Pulmonary artery endothelial cell (primary cell): ENCODE measurements around the gene OTUB2. TPM values are rescaled to one million over a fixed set of nuclear protein-coding genes. Genes with fewer than 3 reads are reported as not detected.

ENCODE experiments used
- DNase-seq: peaks from one replicate; pipeline ENCODE4 v3.0.0-alpha.2; 2011; ENCODE audit warnings: low read depth, low spot score
- total RNA-seq: library from RNA; depleted of rRNA; stranded (reverse); fragments of >200 nt; gene quantifications from 2 replicates; pipeline ENCODE4 v1.2.3, GENCODE V29; 2014

OTUB2 gene
- total RNA-seq, 1 donor from 2014 or later = 0.53 TPM

DNA sequence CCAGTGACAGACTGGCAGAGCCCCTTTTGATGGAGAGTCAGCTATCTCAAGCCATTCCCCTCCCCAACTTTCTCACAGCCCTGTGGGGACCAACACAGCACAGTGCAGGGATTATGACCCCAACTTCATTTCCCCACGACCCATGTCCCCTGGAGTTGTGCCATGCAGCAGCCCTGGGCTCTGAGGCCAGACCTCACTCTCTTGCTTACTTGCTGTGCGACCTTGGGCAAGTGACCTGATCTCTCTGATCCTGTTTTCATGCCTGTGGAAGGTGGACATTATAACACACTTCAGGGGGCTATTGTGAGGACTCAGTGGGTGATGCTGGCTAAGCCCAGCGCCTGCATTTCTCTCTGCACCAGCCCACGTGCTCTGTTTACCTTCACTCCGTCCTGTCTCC, 14.1 kb downstream of the OTUB2 start:
- DNase-seq = no peak

DNA sequence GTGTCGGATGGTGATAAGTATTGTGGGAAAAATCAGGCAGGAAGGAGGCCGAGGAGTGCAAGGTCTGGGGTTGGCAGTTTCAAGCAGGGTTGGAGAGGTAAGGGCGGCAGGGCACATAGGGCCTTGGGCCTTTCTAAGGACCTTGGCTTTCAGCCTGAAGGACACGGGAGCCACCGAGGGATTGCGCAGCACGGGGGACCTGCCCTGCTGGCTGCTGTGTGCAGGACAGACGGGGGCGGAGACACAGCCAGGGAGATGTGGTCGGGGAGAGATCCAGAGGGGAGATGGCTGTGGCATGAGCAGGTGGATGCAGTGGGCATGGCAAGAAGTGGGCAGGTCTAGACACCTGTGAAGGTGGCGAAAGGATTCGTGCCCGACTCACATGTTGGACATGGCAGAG, 14.7 kb downstream of the OTUB2 start:
- no peak for DNase-seq

DNA sequence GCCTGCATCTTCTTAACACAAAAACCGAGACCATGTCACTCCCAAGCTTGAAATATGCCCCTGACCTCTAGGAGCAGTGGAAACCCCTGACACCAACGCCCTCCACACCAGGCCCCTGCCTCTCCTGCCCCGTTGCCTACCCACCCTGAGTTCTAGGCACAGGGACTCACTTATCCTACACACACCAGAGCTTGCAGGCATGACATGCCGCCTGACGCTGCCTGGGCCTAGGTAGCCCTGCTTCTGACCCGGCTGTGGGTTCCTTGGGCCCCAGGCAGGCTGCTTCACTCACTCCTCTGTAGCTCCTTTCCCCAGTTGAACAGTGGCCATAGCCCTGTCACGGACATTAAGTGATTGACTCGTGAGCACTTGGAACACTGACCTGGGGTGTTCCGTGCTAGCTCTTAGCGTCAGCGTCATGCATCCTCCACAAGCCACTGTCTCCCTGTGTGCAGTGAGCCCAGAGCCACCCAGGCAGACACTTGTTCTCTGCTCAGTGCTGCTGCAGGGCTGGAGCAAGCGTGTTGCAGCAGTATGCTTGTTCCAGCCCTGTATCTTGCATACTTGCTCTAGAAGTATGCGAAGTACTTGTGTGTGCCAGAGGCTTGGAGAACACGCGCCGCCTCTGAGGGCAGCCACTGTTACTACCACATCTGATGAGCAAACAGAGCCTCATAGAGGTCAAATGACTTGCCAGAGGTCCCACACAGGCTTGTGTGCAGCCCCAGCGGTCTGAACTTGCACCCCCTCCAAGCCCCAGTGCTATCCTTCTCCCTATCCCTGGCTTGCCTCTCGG, 15.6 kb downstream of the OTUB2 start:
- DNase-seq = no peak

DNA sequence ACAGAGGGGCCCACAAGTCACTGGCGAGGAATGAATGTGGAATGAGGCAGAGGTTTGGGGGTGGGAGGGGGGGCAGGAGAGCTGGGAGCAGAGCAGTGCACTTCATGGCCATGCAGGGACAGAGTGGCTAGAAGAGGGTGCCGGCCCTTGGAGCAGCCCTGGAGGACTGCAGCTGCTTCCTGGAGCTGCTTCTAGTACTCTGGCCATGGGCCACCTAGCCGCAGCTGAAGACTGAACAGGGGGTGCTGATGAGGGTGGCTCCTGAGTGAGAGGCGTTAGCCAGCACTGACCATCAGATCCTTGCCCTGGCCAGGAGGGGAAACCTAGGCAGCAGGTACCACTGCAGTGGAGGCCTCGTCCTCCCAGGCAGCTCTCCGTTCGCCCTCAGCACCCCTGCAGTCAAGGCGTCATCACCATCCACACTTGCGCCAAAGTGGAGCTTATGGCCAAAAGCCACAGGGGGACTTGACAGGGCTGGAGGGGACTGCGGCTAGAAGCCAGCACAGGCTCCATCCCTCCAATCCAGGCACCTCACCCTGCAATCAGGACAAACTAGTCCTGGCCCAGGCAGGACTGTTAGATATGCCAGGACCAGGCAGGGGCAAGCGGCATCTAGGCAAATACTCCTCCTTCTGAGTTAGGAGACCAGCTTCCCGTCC, 16.4 kb downstream of the OTUB2 start:
- DNase-seq = no peak

DNA sequence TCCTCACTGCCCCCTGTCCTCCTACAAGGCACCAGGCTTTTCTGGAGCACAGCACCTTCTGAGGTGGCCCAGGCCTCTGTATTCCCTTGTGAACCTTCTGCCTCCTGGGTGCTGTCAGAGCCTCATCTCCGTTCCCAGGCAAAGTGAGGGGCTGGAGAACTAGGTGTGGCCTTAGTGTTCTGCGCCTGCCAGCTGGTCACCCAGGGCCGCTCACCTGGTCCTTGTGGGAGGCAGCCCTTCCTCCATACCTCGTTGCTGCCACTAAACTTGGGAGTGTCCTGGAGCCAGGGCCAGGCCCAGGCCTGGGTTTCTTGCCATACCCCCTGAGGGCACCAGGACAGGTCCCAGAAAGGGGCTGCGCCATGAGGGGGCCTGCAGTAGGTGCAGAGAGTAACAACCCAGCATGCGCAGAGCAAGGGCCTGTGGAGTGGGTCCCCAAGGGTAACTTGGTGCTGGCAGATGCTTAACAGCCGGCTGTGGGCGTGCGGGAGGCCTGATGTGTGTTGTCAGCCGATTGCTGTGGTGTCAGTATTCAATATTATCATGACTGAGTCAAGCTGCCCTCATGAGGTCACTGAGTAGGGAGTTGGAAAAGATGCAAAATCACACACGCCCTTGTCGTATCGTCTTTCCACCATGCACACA, 17.1 kb downstream of the OTUB2 start:
- DNase-seq = no peak

DNA sequence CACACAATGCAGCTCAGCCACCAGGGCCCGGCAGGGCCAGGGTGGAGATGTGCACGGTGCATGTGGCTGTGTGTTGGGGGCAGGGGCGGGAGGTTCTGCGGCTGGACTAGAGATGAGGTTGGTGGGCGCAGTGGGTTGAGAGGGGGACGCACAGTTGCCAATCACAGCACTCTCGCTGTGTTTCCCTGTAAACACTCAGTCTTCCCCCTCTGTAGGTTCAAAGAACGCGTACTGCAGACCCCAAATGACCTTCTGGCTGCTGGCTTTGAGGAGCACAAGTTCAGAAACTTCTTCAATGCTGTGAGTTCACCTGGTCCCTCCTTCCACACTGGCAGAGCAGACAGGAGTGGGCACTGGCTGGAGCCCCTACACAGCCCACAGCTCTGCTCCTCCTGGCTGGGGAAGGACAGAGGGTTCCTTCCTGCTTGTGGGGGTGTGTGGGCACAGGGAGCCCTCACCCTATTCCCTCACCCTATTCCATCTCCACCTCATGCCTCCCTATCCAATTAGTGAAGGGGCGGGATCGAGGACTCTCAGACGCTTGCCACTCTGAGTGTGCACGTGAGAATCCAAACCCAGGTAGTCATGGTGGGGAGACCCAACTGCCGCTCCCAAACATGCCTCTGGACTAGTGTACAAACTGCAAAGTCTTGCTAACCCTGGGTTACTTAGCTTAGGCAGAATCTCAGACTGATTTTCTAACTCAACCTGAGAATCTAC, 17.8 kb downstream of the OTUB2 start:
- no peak for DNase-seq

DNA sequence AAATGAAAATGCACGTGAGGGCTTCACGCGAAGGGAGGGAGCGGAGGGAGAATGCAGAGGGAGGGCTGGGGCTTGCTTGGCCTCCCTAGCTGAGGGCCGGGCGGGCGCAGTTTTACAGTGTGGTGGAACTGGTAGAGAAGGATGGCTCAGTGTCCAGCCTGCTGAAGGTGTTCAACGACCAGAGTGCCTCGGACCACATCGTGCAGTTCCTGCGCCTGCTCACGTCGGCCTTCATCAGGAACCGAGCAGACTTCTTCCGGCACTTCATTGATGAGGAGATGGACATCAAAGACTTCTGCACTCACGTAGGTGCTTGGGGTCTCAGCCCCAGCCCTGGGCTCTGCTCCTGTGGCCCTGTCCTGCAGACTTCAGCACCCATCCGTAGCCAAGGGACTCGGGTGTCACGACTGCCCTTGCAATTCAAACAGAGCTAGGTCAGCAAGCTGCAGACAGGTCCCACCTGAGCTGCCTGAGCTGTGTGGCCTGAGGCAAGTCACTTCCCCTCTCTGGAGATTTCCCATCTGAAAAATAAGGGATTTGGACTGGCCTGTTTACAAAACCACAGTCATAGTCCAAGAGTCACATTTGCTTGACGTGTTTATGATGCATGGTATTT, 18.4 kb downstream of the OTUB2 start:
- DNase-seq = no peak

DNA sequence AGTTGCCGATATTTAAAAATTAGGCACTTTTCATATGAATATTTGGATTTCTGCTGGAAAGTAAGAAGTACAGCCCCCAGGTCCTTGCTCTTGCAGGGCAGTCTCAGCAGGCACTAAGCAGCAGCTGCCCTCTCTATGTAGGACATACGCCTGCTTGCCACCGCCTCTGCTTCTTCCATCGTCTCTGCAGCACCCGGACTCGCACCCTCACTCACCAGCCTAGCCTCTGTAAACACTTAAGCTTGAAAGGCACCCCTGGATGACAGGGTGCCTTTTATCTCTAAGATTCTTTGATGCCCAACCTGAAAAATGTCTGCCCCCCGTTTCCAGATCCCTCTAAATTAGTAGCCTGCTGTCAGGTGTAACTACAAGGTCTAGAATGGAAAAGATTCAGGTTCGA, 19.0 kb downstream of the OTUB2 start:
- no peak for DNase-seq

DNA sequence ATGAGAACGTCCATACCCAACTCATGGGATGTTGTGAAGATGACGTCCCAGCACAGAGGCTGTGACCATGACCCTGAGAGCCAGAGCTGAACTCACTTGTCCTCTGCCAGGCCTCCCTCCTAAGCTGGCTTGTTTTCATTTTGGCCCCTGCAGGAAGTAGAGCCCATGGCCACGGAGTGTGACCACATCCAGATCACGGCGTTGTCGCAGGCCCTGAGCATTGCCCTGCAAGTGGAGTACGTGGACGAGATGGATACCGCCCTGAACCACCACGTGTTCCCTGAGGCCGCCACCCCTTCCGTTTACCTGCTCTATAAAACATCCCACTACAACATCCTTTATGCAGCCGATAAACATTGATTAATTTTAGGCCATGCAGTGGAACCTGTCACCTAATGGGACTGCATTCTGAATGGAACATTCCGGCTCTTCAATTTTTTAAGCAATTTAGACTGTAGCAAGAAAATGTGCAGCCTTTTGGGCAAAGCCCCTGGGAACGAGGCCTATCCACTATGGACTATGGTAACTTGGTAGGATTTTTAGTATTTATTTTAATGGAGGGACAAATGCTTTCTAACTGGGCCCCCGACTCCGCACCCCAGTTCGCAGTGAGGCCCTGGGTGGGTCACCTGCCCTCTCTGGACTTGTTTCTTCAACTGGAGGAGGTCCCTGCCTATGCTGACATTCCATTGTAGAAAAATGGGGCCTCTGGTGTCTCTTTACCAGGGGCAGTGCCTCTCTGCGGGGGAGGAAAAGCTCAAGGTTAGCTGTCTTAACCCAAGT, 19.6 kb downstream of the OTUB2 start:
- DNase-seq = no peak

DNA sequence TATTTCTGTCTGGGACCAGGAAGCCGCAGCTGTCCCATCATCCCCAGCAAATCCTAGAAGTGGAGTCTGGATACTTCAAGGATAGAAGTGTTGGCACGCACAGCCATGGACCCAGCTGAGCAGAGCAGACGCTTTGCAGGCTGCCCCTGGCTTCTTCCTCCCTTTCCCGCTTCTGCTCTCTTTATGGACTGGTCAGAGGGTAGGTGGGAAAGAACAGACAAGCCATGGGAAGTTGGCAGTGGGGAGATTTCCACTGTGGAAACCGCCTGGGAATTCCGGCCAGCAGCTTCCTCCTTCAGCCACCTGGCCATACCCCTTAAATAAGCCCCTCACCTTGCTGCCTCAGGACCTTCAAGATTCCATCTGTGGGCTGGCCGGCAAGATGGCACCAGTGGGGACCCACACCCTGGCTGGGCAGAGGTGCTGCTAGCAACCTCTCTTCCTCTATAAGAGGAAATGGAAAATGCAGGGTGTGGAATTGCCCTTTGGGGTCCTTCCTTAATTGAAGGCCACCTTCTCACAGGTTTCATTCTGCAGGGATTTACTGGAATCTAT, 20.6 kb downstream of the OTUB2 start:
- DNase-seq = no peak

DNA sequence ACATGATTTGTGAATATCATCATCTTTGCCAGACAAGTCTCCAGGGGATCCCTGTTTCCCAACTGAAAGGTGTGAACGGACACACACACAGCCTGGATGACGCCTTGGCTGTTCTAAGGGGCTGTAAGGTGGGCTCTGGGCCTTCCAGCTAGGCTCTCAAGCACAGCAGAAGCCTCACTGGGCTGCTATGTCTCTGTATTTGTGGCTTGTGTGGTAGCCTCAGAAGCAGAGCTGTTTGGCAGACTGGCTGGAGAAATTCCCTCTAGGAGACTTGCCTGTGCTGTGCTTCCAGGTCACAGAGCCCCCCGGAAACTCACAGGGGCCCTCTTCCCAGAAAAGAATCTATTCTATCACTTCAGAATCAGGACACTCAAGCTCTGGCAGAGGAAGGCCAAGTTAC, 21.4 kb downstream of the OTUB2 start:
- no peak for DNase-seq

DNA sequence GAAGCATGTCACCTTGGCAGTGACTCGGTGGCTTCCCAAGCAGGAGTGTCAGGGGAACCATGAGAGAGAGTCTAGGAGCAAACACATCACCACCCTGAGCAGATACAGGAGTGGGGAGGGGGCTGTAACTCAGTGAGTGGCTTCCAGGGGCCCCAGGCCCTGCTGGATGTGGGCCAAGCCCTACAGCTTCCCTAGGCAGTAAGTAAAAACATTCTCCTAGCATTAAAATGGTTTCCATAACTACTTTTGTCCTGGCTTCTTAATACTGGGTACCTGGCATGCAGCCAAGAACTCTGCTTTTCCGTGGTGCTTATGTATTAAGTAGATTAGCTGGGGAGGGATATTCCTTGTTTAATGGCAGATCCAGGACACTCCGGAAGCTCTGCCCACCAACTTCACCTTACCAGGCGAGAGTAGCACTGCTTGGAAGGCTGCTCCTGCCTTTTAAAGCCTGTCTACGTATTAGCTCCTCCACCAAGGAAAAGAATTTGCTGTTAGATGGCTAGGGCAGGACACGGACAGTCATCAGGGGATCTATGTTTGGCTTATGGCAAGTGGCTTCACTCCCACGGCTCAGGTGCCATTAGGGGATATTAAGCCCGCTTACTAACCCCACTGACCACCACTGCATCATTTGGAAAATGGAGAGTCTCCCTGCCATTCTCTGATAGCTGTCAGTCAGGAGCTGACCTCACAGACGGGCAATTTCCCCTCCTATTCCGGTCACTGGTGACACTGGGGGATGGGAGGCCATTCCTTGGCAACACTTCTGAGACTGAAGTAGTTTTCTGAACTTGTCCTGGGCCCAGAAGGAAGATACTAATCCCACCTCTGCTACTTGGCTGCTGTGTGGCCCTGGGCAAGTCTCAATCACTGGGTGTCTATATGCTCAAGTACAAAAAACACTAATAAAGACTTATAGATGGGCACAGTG, 22.8 kb downstream of the OTUB2 start:
- DNase-seq = no peak

DNA sequence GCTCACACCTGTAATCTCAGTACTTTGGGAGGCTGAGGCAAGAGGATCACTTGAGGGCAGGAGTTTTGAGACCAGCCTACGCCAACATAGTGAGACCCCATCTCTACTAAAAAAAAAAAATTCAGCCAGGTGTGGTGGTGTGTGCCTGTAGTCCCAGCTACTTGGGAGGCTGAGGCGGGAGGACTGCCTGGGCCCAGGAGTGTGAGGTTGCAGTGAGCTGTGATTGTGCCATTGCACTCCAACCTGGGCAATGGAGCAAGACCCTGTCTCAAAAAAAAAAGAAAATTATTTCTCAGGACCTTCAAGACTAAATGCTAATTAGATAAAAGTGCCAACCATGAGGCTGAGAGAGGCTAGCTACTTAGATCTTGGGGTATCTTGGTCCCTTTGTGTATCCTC, 23.5 kb downstream of the OTUB2 start:
- no peak for DNase-seq

DNA sequence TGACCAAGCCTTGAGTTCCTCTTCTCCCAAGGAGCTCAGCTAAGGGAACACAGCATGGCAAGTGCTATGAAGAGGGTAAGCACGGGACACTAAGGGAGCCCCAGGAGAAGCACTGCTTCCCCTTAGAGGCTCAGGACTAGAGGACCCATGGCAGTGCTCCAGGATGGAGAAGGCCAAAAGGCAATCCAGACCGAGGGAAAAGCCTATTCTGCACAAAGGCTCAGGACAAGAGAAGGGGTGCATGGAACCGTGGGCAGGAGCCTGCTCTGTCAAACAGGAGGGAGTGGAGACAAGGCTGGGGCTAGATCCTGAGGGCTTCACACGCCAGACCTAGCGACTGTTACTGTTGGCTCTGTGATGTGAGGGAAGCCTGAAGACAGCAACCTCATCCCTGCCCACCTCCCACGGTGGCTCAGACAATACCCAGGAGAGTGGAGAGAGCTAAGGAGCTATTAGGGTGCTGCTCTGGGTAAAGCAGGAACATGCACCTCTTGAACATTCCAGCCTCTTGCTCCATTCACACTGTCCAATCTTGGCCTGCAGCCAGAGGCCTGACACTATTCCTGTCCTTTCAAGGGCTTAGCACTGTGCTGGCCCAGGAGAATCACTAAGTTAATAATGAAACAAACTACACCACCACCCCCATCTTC, 24.2 kb downstream of the OTUB2 start:
- DNase-seq = no peak

DNA sequence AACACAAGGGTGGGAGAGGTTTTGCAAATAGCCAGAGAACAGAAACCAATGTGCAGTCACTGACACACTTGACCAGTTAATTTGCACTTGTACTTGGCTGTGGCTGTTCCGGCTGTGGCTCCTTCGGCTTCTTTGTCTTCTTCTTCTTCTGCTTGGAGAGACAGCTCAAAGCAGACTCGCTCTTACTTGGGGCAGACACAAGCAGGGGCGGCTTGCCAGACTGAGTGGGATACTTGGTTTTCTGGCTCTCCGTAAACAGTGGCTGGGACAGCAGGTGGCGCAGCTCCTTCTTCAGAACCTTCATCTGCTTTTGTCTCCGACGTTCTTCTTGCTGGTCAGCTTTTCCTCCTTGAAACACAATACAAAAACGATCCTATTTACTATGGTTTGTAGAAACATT, 25.0 kb downstream of the OTUB2 start:
- no peak for DNase-seq

DNA sequence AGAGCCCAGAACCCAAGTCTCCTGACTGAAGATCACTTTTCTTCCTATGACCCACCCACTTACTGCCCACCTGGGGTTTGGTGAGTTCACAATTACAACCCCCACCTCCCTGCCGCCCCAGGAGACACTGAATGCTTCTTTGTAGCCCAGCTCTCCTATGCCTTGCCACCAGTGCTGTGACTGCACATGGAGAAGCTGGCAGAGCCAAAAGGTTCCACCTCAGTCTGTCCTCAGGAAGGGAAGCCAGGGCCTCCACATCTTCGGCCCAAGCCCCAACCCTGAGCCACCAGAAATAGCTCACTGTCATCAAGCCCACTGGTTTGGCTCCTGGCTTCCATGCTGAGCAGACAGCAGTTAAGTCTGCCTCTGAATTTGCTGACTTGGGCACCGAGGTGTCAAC, 25.6 kb downstream of the OTUB2 start:
- no peak for DNase-seq

DNA sequence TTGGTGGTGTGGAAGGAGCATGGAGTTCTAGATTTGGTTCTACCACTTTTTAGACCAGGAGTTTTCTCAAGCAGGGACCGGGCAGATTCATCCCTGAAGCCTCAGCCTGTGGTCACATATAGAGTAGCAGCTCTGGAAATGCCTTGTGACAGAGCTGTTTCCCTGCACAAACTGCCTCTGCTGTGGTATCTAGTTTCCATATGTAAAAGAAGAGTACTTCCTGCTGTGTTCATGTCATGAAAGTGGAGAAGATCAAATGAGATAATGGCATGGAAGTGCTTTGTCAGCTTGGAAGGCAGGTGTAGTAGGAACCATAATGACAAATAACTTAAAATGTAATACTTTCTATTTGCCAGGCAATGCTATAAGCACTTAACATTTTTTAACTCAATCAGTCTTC, 26.1 kb downstream of the OTUB2 start:
- DNase-seq = no peak

DNA sequence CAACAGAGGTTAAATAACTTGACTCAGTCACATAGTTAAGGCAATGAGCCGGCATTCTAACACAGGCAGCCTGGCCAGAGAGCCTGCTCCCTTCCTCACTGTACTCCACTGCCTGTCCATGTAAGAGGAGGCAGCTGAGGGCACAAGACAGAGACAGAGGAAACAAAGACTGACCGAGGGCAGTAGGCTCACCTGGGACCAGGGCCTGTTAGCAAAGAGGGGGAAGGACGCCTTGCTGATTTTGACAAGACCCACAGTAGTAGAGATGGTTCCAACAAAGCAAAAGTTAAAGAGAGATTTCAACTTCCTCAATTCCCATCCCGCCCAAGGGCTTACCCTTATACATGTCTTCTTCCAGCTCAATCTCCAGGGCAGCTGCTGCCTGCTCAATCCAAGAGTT, 26.5 kb downstream of the OTUB2 start:
- DNase-seq = no peak

DNA sequence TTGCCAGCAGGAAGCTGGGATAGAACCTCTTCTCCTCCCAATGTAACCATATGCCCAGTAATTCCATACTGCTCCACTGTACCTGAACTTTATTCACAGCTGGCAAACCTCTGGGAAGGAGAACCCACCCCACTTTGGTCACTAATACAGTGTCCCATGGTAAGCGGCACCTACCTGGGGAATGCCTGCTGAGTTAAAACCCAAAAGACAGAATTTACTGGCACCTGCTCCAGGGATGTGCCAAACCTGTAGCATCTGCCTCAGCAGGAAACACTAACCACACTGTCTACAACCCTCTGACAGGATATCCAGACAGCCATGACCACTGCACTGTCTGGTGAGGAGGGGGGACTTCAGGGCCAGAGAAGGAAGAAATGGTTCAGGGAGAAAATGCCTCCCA, 28.3 kb downstream of the OTUB2 start:
- no peak for DNase-seq
